Amniotic stem cell (primary cell): ENCODE data around the gene SPATA6.

Experiments used
- DNase-seq: peaks from one replicate; lab custom pipeline; 2025; lab: John Stamatoyannopoulos, UW

The SPATA6 gene

GRCh38 chr1:48251323-48251722, 220.7 kb downstream of the SPATA6 start:
- DNase-seq, result no peak

GRCh38 chr1:48250572-48250971, 221.4 kb downstream of the SPATA6 start:
- no peak for DNase-seq

- DNase-seq, result no peak
Observed at GRCh38 chr1:48249868-48250267, 222.1 kb downstream of the SPATA6 start.

- DNase-seq, result no peak
Observed at GRCh38 chr1:48248356-48248755, 223.6 kb downstream of the SPATA6 start.

- DNase-seq, result no peak
Observed at GRCh38 chr1:48246727-48247126, 225.3 kb downstream of the SPATA6 start.
